ENCODE data around the gene TPI1.
"Not testable (repeated sequence)": the region's sequence is repeated elsewhere in the genome, so short reads cannot be mapped to it uniquely, and the experiment has no call there.

Gene TPI1

DNA sequence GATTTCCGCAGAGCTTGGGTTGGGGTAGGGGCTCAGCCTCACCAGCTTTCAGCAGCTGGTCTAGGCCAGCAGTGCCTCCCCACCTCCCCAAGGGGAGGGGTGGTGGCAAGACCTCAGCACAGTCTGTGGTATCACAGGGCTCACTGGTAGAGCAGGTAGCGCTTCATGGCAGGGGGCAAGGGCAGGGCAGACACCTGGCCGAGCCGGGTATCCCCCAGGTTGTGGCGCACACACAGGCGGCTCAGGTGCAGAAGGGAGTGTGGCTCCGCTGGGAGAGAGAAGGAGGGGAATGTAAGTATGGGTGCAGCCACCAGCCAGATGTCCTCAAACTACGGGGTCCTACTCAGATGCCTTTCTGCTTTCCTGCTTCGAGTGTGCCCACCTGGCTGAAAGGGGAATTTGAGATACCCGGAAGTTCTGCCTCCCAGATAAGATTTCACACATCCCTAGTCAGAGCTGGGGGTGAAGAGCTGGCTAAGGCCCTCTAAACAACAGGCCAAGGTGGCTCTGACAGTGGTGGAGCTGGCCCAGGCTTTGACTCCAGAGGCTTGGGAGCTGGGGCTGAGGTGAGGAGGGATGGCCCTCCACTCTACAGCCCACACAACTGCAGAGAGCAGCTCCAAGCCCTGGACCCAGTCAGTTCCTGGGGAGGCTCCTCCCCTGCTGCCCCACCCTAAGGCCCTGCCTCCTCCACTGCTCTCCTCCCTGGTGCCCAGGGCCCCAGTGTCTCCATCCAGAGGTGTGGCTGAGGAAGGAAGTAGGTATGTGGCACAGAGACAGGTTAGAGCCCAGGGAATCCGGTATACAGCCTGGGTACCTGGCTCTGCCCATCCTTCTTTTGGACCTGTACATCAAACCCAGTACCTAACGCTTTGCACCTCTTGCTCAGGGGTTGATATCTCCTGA is 4.0 kb downstream of the TPI1 start:
- H3K4me3 ChIP-seq (ENCODE audit: extremely low read depth, insufficient read depth, low read length, poor library complexity, severe bottlenecking): peak overlapping the region; percentile 74
- no peak overlapping the region for H3K27ac ChIP-seq (ENCODE audit: low read depth, low read length, severe bottlenecking)

DNA sequence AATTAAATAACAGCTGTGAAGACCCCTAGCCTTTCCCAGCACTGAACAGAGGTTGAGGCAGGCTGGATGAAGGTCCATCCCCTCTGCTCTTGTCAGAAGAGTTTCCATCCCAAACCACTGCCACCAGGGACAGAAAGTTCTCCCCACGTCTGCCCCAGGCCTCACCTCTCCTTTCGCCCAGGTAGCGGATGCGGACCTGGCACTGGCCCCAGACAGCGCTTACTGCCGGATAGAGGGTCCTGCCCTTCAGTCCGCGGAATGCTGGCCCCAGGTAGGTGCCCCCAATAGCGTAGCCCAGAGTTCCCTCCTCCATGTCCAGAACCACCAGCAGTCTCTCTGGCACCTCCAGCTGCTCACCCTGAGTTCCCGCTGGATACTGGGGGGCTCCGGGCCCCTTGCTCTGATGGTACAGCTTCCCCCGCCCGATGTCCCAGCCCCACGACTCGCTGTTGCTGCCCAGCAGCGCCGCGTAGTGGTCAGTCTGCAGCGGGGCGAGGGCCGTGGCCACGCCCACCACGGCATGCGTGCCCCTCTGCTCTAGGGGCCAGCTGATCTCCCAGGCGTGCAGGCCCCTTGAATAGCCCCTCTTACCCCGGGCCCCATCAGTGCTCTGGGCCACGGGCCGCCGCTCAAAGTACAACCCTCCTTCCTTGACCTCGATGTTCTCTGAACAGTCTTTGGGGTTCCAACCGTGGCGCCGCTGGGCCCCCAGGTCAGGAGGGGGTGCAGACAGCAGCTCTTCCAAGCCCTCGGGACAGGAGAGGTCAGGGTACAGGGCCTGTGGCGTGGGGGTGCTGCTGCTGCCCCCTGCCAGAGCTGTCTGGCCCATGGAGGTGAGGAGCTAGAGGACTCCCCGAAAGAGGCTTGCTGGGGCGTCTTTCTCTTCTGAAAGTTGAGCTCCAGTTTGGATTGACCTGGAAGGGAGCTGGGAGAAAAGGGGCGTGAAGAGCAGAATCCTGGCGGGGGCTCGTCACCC is 5.0 kb downstream of the TPI1 start:
- H3K9me3 ChIP-seq (ENCODE audit: control insufficient read depth, low read length): no peaks in the 10 kb centered on the region
- H3K36me3 ChIP-seq (ENCODE audit: control insufficient read depth, insufficient read depth, low read length): peaks cover 31% of the 10 kb centered on the region
- peaks cover 12% of the 10 kb centered on the region for H3K4me1 ChIP-seq (ENCODE audit: control insufficient read depth, insufficient read depth, low read length, poor library complexity, severe bottlenecking)
- peak overlapping the region; percentile 72 for H3K27ac ChIP-seq (ENCODE audit: low read depth, low read length, severe bottlenecking)
- peak overlapping the region; percentile 74 for H3K4me3 ChIP-seq (ENCODE audit: extremely low read depth, insufficient read depth, low read length, poor library complexity, severe bottlenecking)
- 7% methylated on average over 32 to 36 of the region's 40 CpGs for WGBS, 2 experiments (ENCODE audit: insufficient coverage in 2 of 2)

More for the DNA sequence above, 4.0 kb downstream of the TPI1 start:
- 92 to 94% methylated on average over 10 to 11 of the region's 12 CpGs for WGBS, 2 experiments (ENCODE audit: insufficient coverage in 2 of 2)
- H3K36me3 ChIP-seq (ENCODE audit: control insufficient read depth, insufficient read depth, low read length): peaks cover 34% of the 10 kb centered on the region
- peaks cover 20% of the 10 kb centered on the region for H3K4me1 ChIP-seq (ENCODE audit: control insufficient read depth, insufficient read depth, low read length, poor library complexity, severe bottlenecking)
- H3K9me3 ChIP-seq (ENCODE audit: control insufficient read depth, low read length): no peaks in the 10 kb centered on the region

DNA sequence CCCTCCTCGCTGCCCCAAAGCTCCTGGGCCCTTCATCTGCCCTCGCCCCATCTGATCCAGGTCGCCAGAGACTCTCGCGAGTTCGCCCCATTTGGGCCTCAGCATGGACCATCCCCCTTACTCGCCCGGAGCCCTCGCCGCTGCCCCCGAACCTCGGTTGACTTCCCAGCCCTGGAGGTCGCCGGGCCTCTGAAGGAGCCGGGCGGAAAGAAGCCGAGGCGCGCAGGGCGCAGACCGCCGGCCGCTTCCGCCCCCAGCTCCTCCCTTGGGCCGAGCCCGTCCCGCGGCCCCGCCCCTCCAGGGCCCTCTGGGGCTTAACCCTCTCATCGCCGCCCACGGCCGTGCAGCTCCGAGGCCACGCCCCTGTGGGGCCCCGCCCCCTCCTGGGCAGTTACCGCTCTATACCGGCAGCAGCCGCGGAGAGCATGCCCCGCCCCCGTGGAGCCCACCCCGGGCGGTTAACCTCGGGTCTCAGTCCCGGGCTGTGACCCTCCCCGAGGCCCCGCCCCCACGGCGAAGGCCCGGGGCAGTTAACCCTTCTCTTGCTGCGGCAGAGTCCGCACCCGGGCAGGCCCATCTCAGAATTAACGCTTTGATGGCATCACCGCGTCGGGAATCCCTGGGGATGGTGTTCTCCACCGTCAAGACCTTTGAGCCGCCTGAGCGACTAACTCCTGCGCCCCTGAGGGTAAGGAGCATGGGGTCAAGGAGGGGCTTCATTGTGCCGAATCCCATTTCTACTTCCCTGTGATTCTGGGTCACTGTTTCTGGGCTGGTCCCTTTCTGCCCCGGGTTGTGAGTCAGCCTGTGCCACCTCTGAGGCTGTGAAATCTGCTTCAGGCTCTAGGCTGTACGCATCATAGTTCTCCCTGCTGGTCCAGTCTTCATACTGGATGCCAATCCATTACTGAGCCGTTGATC is 6.0 kb downstream of the TPI1 start, which contains the start of gene SPSB2:
TSS of gene SPSB2 (minus strand) at position 210 of the 921 bp plus-strand sequence. CDS start 402 bp downstream, outside the sequence.
- Histone ChIP-seq H3K9me3 (ENCODE audit: control insufficient read depth, low read length) (no peaks in the 10 kb centered on the region), H3K27ac (ENCODE audit: low read depth, low read length, severe bottlenecking) (peak within 1 kb of the TSS; percentile 72), H3K4me1 (ENCODE audit: control insufficient read depth, insufficient read depth, low read length, poor library complexity, severe bottlenecking) (peaks cover 12% of the 10 kb centered on the region), H3K36me3 (ENCODE audit: control insufficient read depth, insufficient read depth, low read length) (peaks cover 31% of the 10 kb centered on the region), H3K4me3 (ENCODE audit: extremely low read depth, insufficient read depth, low read length, poor library complexity, severe bottlenecking) (peak within 1 kb of the TSS; percentile 74)
- 0% methylated on average over 51 to 66 of the region's 66 CpGs for WGBS, 2 experiments (ENCODE audit: insufficient coverage in 2 of 2)

DNA sequence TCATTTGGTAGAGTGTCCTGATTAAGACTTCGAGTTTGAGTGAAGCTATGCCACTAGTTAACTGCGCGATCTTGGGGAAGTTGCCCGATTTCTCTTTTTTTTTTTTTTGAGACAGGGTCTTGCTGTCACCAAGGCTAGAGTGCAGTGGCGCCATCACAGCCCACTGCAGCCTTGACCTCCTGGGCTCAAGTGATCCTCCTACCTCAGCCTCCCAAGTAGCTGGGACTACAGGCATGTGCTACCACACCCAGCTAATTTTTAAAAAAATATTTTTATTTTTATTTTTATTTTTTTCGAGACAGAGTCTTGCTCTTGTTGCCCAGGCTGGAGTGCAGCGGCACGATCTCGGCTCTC is 6.7 kb downstream of the TPI1 start:
- not testable (repeated sequence) for H3K4me1 ChIP-seq (ENCODE audit: control insufficient read depth, insufficient read depth, low read length, poor library complexity, severe bottlenecking); H3K9me3 ChIP-seq (ENCODE audit: control insufficient read depth, low read length)
- 53 to 65% methylated on average over 6 to 7 of the region's 9 CpGs for WGBS, 2 experiments (ENCODE audit: insufficient coverage in 2 of 2)
- Histone ChIP-seq H3K27ac (ENCODE audit: low read depth, low read length, severe bottlenecking) (peak overlapping the region; percentile 69), H3K4me3 (ENCODE audit: extremely low read depth, insufficient read depth, low read length, poor library complexity, severe bottlenecking) (peak overlapping the region; percentile 74), H3K36me3 (ENCODE audit: control insufficient read depth, insufficient read depth, low read length) (peaks cover 31% of the 10 kb centered on the region)

DNA sequence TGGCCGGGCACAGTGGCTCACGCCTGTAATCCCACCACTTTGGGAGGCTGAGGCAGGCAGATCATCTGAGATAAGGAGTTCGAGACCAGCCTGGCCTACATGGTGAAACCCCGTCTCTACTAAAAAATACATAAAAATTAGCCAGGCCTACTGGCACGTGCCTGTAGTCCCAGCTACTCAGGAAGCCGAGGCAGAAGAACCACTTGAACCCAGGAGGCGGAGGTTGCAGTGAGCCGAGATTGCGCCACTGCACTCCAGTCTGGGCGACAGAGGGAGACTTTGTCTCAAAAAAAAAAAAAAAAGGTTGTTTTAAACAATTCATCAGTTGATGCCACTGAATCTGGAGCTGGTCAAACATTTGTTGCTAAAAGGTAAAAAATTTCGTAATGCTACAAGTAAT is 12.5 kb downstream of the TPI1 start:
- WGBS, 2 experiments (ENCODE audit: insufficient coverage in 2 of 2): 94 to 96% methylated on average over 9 to 10 of the region's 11 CpGs
- not testable (repeated sequence) for H3K9me3 ChIP-seq (ENCODE audit: control insufficient read depth, low read length); H3K4me3 ChIP-seq (ENCODE audit: extremely low read depth, insufficient read depth, low read length, poor library complexity, severe bottlenecking); H3K4me1 ChIP-seq (ENCODE audit: control insufficient read depth, insufficient read depth, low read length, poor library complexity, severe bottlenecking); H3K27ac ChIP-seq (ENCODE audit: low read depth, low read length, severe bottlenecking)
- peaks cover 20% of the 10 kb centered on the region for H3K36me3 ChIP-seq (ENCODE audit: control insufficient read depth, insufficient read depth, low read length)

DNA sequence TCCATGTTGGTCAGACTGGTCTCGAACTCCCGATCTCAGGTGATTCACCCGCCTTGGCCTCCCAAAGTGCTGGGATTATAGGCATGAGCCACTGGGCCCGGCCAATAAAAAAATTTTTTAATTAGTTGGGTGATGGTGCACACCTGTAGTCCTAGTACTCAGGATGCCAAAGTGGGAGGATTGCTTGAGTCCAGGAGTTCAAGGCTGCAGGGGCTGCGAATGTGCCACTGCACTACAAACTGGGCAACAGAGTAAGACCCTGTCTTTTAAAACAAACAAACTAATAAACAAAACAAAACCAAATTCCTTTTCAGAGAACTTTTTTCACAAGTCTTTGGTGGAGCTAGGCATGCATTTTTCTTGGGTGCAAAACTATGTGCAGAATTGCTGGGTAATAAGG is 15.9 kb downstream of the TPI1 start:
- WGBS, 2 experiments (ENCODE audit: insufficient coverage in 2 of 2): 91 to 100% methylated on average over 2 to 5 of the region's 5 CpGs
- Histone ChIP-seq H3K9me3 (ENCODE audit: control insufficient read depth, low read length) (no peaks in the 10 kb centered on the region), H3K4me3 (ENCODE audit: extremely low read depth, insufficient read depth, low read length, poor library complexity, severe bottlenecking) (no peak overlapping the region), H3K27ac (ENCODE audit: low read depth, low read length, severe bottlenecking) (no peak overlapping the region), H3K4me1 (ENCODE audit: control insufficient read depth, insufficient read depth, low read length, poor library complexity, severe bottlenecking) (no peaks in the 10 kb centered on the region), H3K36me3 (ENCODE audit: control insufficient read depth, insufficient read depth, low read length) (peaks cover 15% of the 10 kb centered on the region)

DNA sequence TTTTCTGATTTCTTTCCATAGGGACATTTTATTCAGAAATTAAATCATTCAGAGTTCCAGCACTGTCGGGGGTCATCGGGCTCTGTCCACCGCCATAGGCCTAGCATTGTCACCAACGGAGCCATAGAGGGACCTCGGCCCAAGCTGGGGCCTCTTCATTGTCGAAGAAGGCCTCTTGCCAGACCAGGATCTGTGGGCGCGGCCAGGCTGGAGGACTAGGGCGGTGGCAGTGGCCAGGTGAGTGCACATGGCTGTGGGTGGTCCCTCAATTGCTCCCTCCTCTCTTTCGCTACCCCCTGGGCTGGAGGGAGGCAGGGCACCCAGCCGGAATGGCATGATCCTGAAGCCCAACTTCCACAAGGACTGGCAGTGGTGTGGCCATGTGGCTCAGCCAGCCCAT is 16.4 kb downstream of the TPI1 start:
- H3K9me3 ChIP-seq (ENCODE audit: control insufficient read depth, low read length): no peaks in the 10 kb centered on the region
- H3K4me3 ChIP-seq (ENCODE audit: extremely low read depth, insufficient read depth, low read length, poor library complexity, severe bottlenecking): no peak overlapping the region
- no peaks in the 10 kb centered on the region for H3K4me1 ChIP-seq (ENCODE audit: control insufficient read depth, insufficient read depth, low read length, poor library complexity, severe bottlenecking)
- 94 to 97% methylated on average over 10 to 11 of the region's 11 CpGs for WGBS, 2 experiments (ENCODE audit: insufficient coverage in 2 of 2)
- peaks cover 15% of the 10 kb centered on the region for H3K36me3 ChIP-seq (ENCODE audit: control insufficient read depth, insufficient read depth, low read length)
- H3K27ac ChIP-seq (ENCODE audit: low read depth, low read length, severe bottlenecking): no peak overlapping the region

DNA sequence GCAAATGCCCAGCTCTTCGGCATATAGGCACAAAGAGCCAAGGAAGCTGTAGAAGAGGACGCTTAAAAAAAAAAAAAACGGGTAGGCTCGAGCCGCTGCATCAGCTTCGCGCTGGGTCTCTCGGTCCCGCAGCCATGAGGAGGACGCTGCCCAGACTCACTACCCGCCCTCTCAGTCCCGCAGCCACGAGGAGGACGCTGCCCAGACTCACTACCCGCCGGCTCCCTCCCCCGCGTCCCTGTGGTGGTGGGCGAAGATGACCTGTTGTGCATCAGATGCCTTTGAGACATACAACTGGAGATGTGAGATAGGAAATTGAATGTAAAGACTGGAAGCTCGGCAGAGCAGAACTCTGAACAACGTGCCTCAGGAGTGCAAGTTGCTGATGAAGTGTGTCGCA is 17.2 kb downstream of the TPI1 start:
- WGBS, 2 experiments (ENCODE audit: insufficient coverage in 2 of 2): 81 to 83% methylated on average over 19 to 22 of the region's 22 CpGs

DNA sequence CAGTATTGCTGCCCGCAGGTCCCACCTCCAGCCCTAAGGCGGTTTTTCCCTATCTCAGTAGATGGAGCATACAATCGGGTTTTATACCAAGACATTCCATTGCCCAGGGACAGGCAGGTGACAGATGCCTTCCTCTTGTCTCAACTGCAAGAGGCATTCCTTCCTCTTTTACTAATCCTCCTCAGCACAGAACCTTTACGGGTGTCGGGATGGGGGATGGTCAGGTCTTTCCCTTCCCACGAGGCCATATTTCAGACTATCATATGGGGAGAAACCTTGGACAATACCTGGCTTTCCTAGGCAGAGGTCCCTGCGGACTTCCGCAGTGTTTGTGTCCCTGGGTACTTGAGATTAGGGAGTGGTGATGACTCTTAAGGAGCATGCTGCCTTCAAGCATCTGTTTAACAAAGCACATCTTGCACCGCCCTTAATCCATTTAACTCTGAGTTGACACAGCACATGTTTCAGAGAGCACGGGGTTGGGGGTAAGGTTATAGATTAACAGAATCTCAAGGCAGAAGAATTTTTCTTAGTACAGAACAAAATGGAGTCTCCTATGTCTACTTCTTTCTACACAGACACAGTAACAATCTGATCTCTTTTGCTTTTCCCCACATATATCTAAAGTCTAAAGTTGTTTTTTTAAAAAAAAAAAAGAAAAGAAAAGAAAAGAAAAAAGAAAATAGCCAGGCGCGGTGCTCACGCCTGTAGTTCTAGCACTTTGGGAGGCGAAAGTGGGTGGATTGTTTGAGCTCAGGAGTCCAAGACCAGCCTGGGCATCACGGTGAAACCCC is 19.1 kb downstream of the TPI1 start:
- not testable (repeated sequence) for H3K9me3 ChIP-seq (ENCODE audit: control insufficient read depth, low read length); H3K4me1 ChIP-seq (ENCODE audit: control insufficient read depth, insufficient read depth, low read length, poor library complexity, severe bottlenecking); H3K4me3 ChIP-seq (ENCODE audit: extremely low read depth, insufficient read depth, low read length, poor library complexity, severe bottlenecking); H3K27ac ChIP-seq (ENCODE audit: low read depth, low read length, severe bottlenecking)
- peaks cover 15% of the 10 kb centered on the region for H3K36me3 ChIP-seq (ENCODE audit: control insufficient read depth, insufficient read depth, low read length)
- 0 to 76% methylated on average over 1 to 5 of the region's 15 CpGs for WGBS, 2 experiments (ENCODE audit: insufficient coverage in 2 of 2)

More for the DNA sequence above, 17.2 kb downstream of the TPI1 start:
- H3K27ac ChIP-seq (ENCODE audit: low read depth, low read length, severe bottlenecking): no peak overlapping the region
- no peaks in the 10 kb centered on the region for H3K4me1 ChIP-seq (ENCODE audit: control insufficient read depth, insufficient read depth, low read length, poor library complexity, severe bottlenecking)
- H3K9me3 ChIP-seq (ENCODE audit: control insufficient read depth, low read length): no peaks in the 10 kb centered on the region
- H3K4me3 ChIP-seq (ENCODE audit: extremely low read depth, insufficient read depth, low read length, poor library complexity, severe bottlenecking): no peak overlapping the region
- H3K36me3 ChIP-seq (ENCODE audit: control insufficient read depth, insufficient read depth, low read length): peaks cover 15% of the 10 kb centered on the region

All from mesodermal cell (in vitro differentiated cells).